Endothelial cell of umbilical vein (primary cell): ENCODE measurements around the gene DLG1. TPM values are rescaled to one million over a fixed set of nuclear protein-coding genes. Genes with fewer than 3 reads are reported as not detected.

Experiments used
- BruUV-seq: library from RNA; stranded (reverse); fragments of 400-500 nt; replicated peaks from 2 replicates; lab custom pipeline; 2021; lab: Mats Ljungman, UMichigan
- CTCF ChIA-PET: fragments of 300-600, 350-600 bp; sonication (Branson Sonifier 250); formaldehyde crosslinking; loops from one replicate; lab custom pipeline; 2021; ENCODE audit warnings: antibody characterized with exemption, inconsistent platforms; lab: Charles Lee
- POLR2A ChIA-PET: fragments of 300-600, 350-600 bp; sonication (Branson Sonifier 250); formaldehyde crosslinking; loops from one replicate; lab custom pipeline; 2021; ENCODE audit warnings: antibody characterized with exemption, inconsistent platforms; lab: Charles Lee
- DNase-seq: peaks from one replicate; pipeline ENCODE4 v3.0.0-alpha.2; 2011; ENCODE audit warnings: low read depth, low spot score
- FAIRE-seq: peaks from 2 replicates; lab custom pipeline; 2011; peaks lifted over from hg19 to GRCh38; lab: Jason Lieb, UNC
- H2AFZ ChIP-seq: 2 replicates; pipeline ENCODE4 v1.6.0; 2012; ENCODE audit warnings: low read depth, low read length, control low read depth, inconsistent platforms
- H3K27ac ChIP-seq: 2 replicates; pipeline ENCODE4 v1.5.1; 2011; ENCODE audit warnings: low read depth, mild to moderate bottlenecking, control low read depth, low read length, moderate library complexity; ENCODE audit not compliant: insufficient read depth
- H3K27me3 ChIP-seq, 2 experiments: 2 replicates each; pipeline versions ENCODE4 v1.6.0 to v1.6.1; 2011; ENCODE audit warnings: low read length in 2 of 2, mixed read lengths in 1 of 2; ENCODE audit not compliant: control insufficient read depth in 2 of 2, insufficient read depth in 2 of 2
- H3K36me3 ChIP-seq, 2 experiments: 2 replicates in 1 of 2; 3 replicates in 1 of 2; pipeline ENCODE4 v1.5.1; 2011; ENCODE audit warnings: low read length in 2 of 2, mild to moderate bottlenecking in 1 of 2, moderate library complexity in 1 of 2; ENCODE audit not compliant: control insufficient read depth in 2 of 2, insufficient read depth in 2 of 2; ENCODE audit errors: extremely low read depth in 1 of 2
- H3K4me1 ChIP-seq: 3 replicates; pipeline ENCODE4 v1.5.1; 2011; ENCODE audit warnings: mild to moderate bottlenecking, low read length; ENCODE audit not compliant: control insufficient read depth, insufficient read depth; ENCODE audit errors: extremely low read depth
- H3K4me2 ChIP-seq: 2 replicates; pipeline ENCODE4 v1.6.1; 2011; ENCODE audit warnings: low read length, control low read depth, mixed read lengths; ENCODE audit not compliant: insufficient read depth
- H3K4me3 ChIP-seq, 3 experiments: fragments of 200-600 bp in 1 of 3; sonication (generic), shearing (Covaris generic) in 1 of 3; replicated peaks in 1 of 3; 2 replicates each; pipeline ENCODE4 v1.5.1; 2011 to 2016; ENCODE audit warnings: control low read depth in 3 of 3, low read length in 3 of 3, mild to moderate bottlenecking in 2 of 3, inconsistent platforms in 1 of 3, low read depth in 1 of 3, moderate library complexity in 1 of 3; ENCODE audit not compliant: insufficient read depth in 1 of 3
- H3K79me2 ChIP-seq: 2 replicates; pipeline ENCODE4 v1.6.0; 2012; ENCODE audit warnings: low read length, inconsistent platforms; ENCODE audit not compliant: control insufficient read depth, insufficient read depth
- H3K9ac ChIP-seq: replicated peaks from 2 replicates; pipeline ENCODE3; 2011; ENCODE audit warnings: low read length, control low read depth; ENCODE audit not compliant: insufficient read depth; ENCODE audit errors: extremely low read depth
- H3K9me1 ChIP-seq: replicated peaks from 3 replicates; pipeline ENCODE4 v1.6.0; 2011; ENCODE audit warnings: mild to moderate bottlenecking, low read length; ENCODE audit not compliant: control insufficient read depth, insufficient read depth; ENCODE audit errors: extremely low read depth
- H3K9me3 ChIP-seq: replicated peaks from 2 replicates; pipeline ENCODE4 v1.5.1; 2012; ENCODE audit warnings: low read length, inconsistent platforms; ENCODE audit not compliant: control insufficient read depth, insufficient read depth
- H4K20me1 ChIP-seq: replicated peaks from 2 replicates; pipeline ENCODE3; 2011; ENCODE audit warnings: mild to moderate bottlenecking, low read length; ENCODE audit not compliant: control insufficient read depth, insufficient read depth; ENCODE audit errors: extremely low read depth
- EZH2 ChIP-seq: IDR thresholded peaks from 2 replicates; pipeline ENCODE4 v1.6.1; 2012; ENCODE audit warnings: borderline replicate concordance, low read depth, mild to moderate bottlenecking, moderate library complexity, low read length, inconsistent platforms; ENCODE audit not compliant: severe bottlenecking
- FOS ChIP-seq: IDR thresholded peaks from 2 replicates; pipeline ENCODE4 v1.6.1; 2011; ENCODE audit warnings: mild to moderate bottlenecking, low read length, moderate library complexity, borderline replicate concordance; ENCODE audit not compliant: insufficient read depth
- GATA2 ChIP-seq: IDR thresholded peaks from 2 replicates; pipeline ENCODE4 v1.7.0; 2011; ENCODE audit warnings: low read depth, mild to moderate bottlenecking, moderate library complexity, mixed read lengths, low read length; ENCODE audit not compliant: insufficient read length, insufficient read depth
- JUN ChIP-seq: IDR thresholded peaks from 2 replicates; pipeline ENCODE4 v1.6.1; 2011; ENCODE audit warnings: borderline replicate concordance, low read depth; ENCODE audit not compliant: insufficient read length, insufficient read depth
- MYC ChIP-seq: IDR thresholded peaks from one replicate; pipeline ENCODE4 v1.6.1; 2011; ENCODE audit warnings: mild to moderate bottlenecking, low read depth, low read length
- POLR2A ChIP-seq: IDR thresholded peaks from 2 replicates; pipeline ENCODE4 v1.6.1; 2012; ENCODE audit warnings: low read depth, mild to moderate bottlenecking, control low read depth, low read length
- POLR2AphosphoS5 ChIP-seq: IDR thresholded peaks from 2 replicates; pipeline ENCODE4 v1.6.1; 2012; ENCODE audit warnings: low read depth, mild to moderate bottlenecking, control low read depth, low read length, moderate library complexity; ENCODE audit not compliant: insufficient read depth
- dilution Hi-C: fragments of 300-500 bp; cut with MboI; formaldehyde crosslinking; loops from one replicate; pipeline ENCODE4 v1.15.0; 2019; ENCODE audit warnings: low sequenced_read_pairs; ENCODE audit not compliant: extremely low pct_ligation_motif_present
- intact Hi-C: fragments of 100-400 bp; cut with micrococcal nuclease; formaldehyde crosslinking; loops from one replicate; pipeline ENCODE4 v1.10.0; 2022
- polyA plus RNA-seq, 4 experiments: library from polyadenylated mRNA; depleted of rRNA in 3 of 4; stranded (reverse) in 3 of 4; unstranded in 1 of 4; fragments of >200 nt; gene quantifications; 2 replicates each; pipeline versions ENCODE4 v1.2.1 to v1.2.3, GENCODE V29; 2011 to 2012; ENCODE audit warnings: missing spikeins in 1 of 4
- total RNA-seq: library from RNA; stranded (reverse); gene quantifications from 2 replicates; pipeline ENCODE4 v1.2.3, GENCODE V29; 2021
- TF ChIP-seq, protein P1 (sequence below), 2 donors: IDR thresholded peaks; 1 replicate in 1 of 2; 2 replicates in 1 of 2; pipeline ENCODE4 v1.5.1; 2011; ENCODE audit warnings: low read length in 2 of 2, mild to moderate bottlenecking in 2 of 2, moderate library complexity in 2 of 2, control low read depth in 1 of 2, inconsistent platforms in 1 of 2, low read depth in 1 of 2; ENCODE audit not compliant: insufficient read depth in 1 of 2; ENCODE audit errors: extremely low read depth in 1 of 2
- TF ChIP-seq, protein P2 (sequence below): IDR thresholded peaks from 2 replicates; pipeline ENCODE4 v1.6.1; 2011; ENCODE audit not compliant: insufficient read depth, insufficient read length

Gene DLG1
- total and polyA plus RNA-seq, 2 donors (not counting 3 experiments of a cell fraction or from before 2014, with no cell fraction given) = 26.5 to 80.1 TPM

DNA sequence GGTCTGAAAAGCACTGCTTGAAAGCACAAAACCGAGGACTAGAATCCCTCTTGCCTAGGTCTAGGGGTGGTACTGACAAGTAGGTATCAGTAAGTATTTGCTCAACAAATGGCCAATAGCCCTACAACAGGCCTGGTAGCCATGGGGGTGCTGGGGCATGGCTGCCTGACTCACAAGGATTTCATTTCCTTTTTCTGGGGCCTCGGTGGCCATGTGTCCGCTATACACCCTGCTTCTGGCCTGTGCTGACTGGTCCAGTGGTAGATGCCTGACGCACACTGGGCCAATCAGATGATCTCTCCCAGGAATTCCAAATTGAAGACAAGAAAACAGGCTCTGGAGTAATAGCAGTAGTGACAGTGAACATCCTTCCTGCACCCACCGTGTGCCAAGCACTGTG, 298.2 kb downstream of the DLG1 start:
- Histone ChIP-seq H4K20me1 (no peaks in the 10 kb centered on the region), H2AFZ (no peak overlapping the region), H3K4me3 (no peak overlapping the region), H3K27me3 (no peaks in the 10 kb centered on the region), H3K9ac (no peak overlapping the region), H3K36me3 (no peaks in the 10 kb centered on the region), H3K9me1 (no peaks in the 10 kb centered on the region), H3K4me1 (peaks cover 2% of the 10 kb centered on the region), H3K27ac (no peak overlapping the region), H3K4me2 (no peak overlapping the region), H3K79me2 (no peaks in the 10 kb centered on the region), H3K9me3 (no peaks in the 10 kb centered on the region)
- ChIA-PET POLR2A (no interaction called here), CTCF (interaction anchor here (1.9 kb wide), 1 partner anchor 187 kb away, joined by 5 read pairs; no protein-coding TSS in a partner anchor)
- intact Hi-C loops (loop anchor here (10.0 kb wide), 1 partner anchor 515 kb away; no protein-coding TSS in a partner anchor), dilution Hi-C loops (no loop called here)
- no peak for FAIRE-seq
- BruUV-seq = no TSS peak
- TF ChIP-seq POLR2A (no peak), JUN (no peak), POLR2AphosphoS5 (no peak), FOS (no peak), GATA2 (no peak), EZH2 (no peak), MYC (no peak)
- TF ChIP-seq, protein P1, sequence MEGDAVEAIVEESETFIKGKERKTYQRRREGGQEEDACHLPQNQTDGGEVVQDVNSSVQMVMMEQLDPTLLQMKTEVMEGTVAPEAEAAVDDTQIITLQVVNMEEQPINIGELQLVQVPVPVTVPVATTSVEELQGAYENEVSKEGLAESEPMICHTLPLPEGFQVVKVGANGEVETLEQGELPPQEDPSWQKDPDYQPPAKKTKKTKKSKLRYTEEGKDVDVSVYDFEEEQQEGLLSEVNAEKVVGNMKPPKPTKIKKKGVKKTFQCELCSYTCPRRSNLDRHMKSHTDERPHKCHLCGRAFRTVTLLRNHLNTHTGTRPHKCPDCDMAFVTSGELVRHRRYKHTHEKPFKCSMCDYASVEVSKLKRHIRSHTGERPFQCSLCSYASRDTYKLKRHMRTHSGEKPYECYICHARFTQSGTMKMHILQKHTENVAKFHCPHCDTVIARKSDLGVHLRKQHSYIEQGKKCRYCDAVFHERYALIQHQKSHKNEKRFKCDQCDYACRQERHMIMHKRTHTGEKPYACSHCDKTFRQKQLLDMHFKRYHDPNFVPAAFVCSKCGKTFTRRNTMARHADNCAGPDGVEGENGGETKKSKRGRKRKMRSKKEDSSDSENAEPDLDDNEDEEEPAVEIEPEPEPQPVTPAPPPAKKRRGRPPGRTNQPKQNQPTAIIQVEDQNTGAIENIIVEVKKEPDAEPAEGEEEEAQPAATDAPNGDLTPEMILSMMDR (IDR thresholded peaks at IDR 0.05; ENCODE audit: extremely low read depth in 1 of 2, insufficient read depth in 1 of 2, low read depth in 1 of 2, low read length in 2 of 2) = no peak
- TF ChIP-seq, protein P2, sequence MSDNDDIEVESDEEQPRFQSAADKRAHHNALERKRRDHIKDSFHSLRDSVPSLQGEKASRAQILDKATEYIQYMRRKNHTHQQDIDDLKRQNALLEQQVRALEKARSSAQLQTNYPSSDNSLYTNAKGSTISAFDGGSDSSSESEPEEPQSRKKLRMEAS = no peak
- no peak for DNase-seq
